SK-N-SH (cell line): ENCODE results near the gene ADAM30. TPM values are rescaled to one million over a fixed set of nuclear protein-coding genes. Genes with fewer than 3 reads are reported as not detected.

Experiments used
- CTCF ChIA-PET: fragments of 300-600, 350-600 bp; formaldehyde crosslinking; extraction: SDS; loops from one replicate; lab custom pipeline; 2021; lab: Yijun Ruan, JAX
- POLR2A ChIA-PET: fragments of 350-600 bp; sonication (Branson Sonifier 250); formaldehyde crosslinking; extraction: SDS; loops from one replicate; lab custom pipeline; 2020; ENCODE audit warnings: antibody characterized with exemption, inconsistent platforms; lab: Yijun Ruan, JAX
- DNase-seq: peaks from one replicate; pipeline ENCODE4 v3.0.0; 2012
- H2AFZ ChIP-seq: fragments of 200-600 bp; sonication (generic); 2 replicates; pipeline ENCODE4 v1.8.1; 2016; ENCODE audit warnings: antibody characterized with exemption, mild to moderate bottlenecking, low read depth
- H3F3A ChIP-seq: fragments of 200-600 bp; sonication (generic); replicated peaks from 2 replicates; pipeline ENCODE3; 2016; ENCODE audit warnings: antibody characterized with exemption, mild to moderate bottlenecking; ENCODE audit not compliant: insufficient read depth
- H3K27ac ChIP-seq, 2 experiments: fragments of 200-500 bp in 1 of 2; fragments of 200-600 bp in 1 of 2; sonication (Bioruptor generic) in 1 of 2; sonication (generic), shearing (Covaris generic) in 1 of 2; 2 replicates each; pipeline versions ENCODE4 v1.5.1 to v1.6.1; 2014 to 2016; ENCODE audit warnings: low read depth in 2 of 2, inconsistent platforms in 1 of 2, low read length in 1 of 2, mild to moderate bottlenecking in 1 of 2, mixed read lengths in 1 of 2
- H3K27me3 ChIP-seq: fragments of 200-600 bp; sonication (generic), shearing (Covaris generic); 2 replicates; pipeline ENCODE4 v1.6.1; 2016; ENCODE audit warnings: mixed run types; ENCODE audit not compliant: insufficient read depth
- H3K36me3 ChIP-seq, 2 experiments: fragments of 200-500 bp in 1 of 2; fragments of 200-600 bp in 1 of 2; sonication (Bioruptor generic) in 1 of 2; sonication (generic) in 1 of 2; replicated peaks in 1 of 2; 2 replicates each; pipeline versions ENCODE3 to v1.5.1; 2014 to 2016; ENCODE audit warnings: low read length in 1 of 2, mild to moderate bottlenecking in 1 of 2; ENCODE audit not compliant: insufficient read depth in 2 of 2, control insufficient read depth in 1 of 2
- H3K4me1 ChIP-seq, 2 experiments: fragments of 200-500 bp in 1 of 2; fragments of 200-600 bp in 1 of 2; sonication (Bioruptor generic) in 1 of 2; sonication (generic), shearing (Covaris generic) in 1 of 2; 2 replicates each; pipeline versions ENCODE4 v1.5.1 to v1.6.1; 2014 to 2016; ENCODE audit warnings: low read depth in 1 of 2, low read length in 1 of 2, mixed run types in 1 of 2; ENCODE audit not compliant: insufficient read depth in 2 of 2, control insufficient read depth in 1 of 2
- H3K4me2 ChIP-seq: fragments of 200-600 bp; sonication (generic), shearing (Covaris generic); 2 replicates; pipeline ENCODE4 v1.6.1; 2017; ENCODE audit warnings: mixed run types
- H3K4me3 ChIP-seq, 2 experiments: fragments of 200-500 bp in 1 of 2; fragments of 200-600 bp in 1 of 2; sonication (Bioruptor generic) in 1 of 2; sonication (generic), shearing (Covaris generic) in 1 of 2; 2 replicates each; pipeline versions ENCODE4 v1.5.1 to v1.8.1; 2014 to 2016; ENCODE audit warnings: low read depth in 2 of 2, inconsistent platforms in 1 of 2, low read length in 1 of 2, mild to moderate bottlenecking in 1 of 2, mixed read lengths in 1 of 2, moderate library complexity in 1 of 2
- H3K79me2 ChIP-seq: fragments of 200-600 bp; sonication (generic); 2 replicates; pipeline ENCODE4 v1.8.1; 2017; ENCODE audit warnings: mild to moderate bottlenecking; ENCODE audit not compliant: insufficient read depth
- H3K9ac ChIP-seq: fragments of 200-600 bp; sonication (generic); 2 replicates; pipeline ENCODE4 v1.6.1; 2017; ENCODE audit warnings: mixed run types
- H3K9me2 ChIP-seq: fragments of 200-600 bp; sonication (generic); 2 replicates; pipeline ENCODE4 v1.6.1; 2017; ENCODE audit warnings: mixed run types
- H3K9me3 ChIP-seq: fragments of 200-600 bp; sonication (generic); 2 replicates; pipeline ENCODE4 v1.6.1; 2017; ENCODE audit warnings: mixed run types, mild to moderate bottlenecking, moderate library complexity
- H4K20me1 ChIP-seq: fragments of 200-600 bp; sonication (generic); 2 replicates; pipeline ENCODE4 v1.6.1; 2017; ENCODE audit warnings: mild to moderate bottlenecking, mixed run types; ENCODE audit not compliant: insufficient read depth
- CHD2 ChIP-seq: fragments of 150-350 bp; IDR thresholded peaks from 2 replicates; pipeline ENCODE4 v1.6.1; 2018; ENCODE audit warnings: low read length; ENCODE audit not compliant: partially characterized antibody
- CTCF ChIP-seq: fragments of 200-600 bp; sonication (generic); IDR thresholded peaks from 2 replicates; pipeline ENCODE4 v1.6.1; 2017; ENCODE audit warnings: antibody characterized with exemption, mild to moderate bottlenecking, moderate library complexity
- ELF1 ChIP-seq: IDR thresholded peaks from 2 replicates; pipeline ENCODE4 v1.4.0; 2012
- EP300 ChIP-seq, 2 experiments: IDR thresholded peaks; 2 replicates each; pipeline versions ENCODE4 v1.4.0 to v1.6.1; 2012; ENCODE audit warnings: borderline replicate concordance in 1 of 2, low read depth in 1 of 2, low read length in 1 of 2
- FOSL2 ChIP-seq: IDR thresholded peaks from 2 replicates; pipeline ENCODE4 v1.4.0; 2012; ENCODE audit warnings: low read depth, mild to moderate bottlenecking, moderate library complexity, borderline replicate concordance
- GABPA ChIP-seq: IDR thresholded peaks from 2 replicates; pipeline ENCODE4 v1.4.0; 2012; ENCODE audit warnings: low read depth, mild to moderate bottlenecking
- GATA2 ChIP-seq: sonication (generic); formaldehyde crosslinking; IDR thresholded peaks from 2 replicates; pipeline ENCODE4 v1.5.0; 2020; ENCODE audit warnings: mild to moderate bottlenecking, missing genetic modification reagents
- MEF2A ChIP-seq: IDR thresholded peaks from 2 replicates; pipeline ENCODE4 v1.4.0; 2012; ENCODE audit warnings: low read depth, borderline replicate concordance
- PBX3 ChIP-seq: IDR thresholded peaks from 2 replicates; pipeline ENCODE4; 2012
- POLR2AphosphoS5 ChIP-seq: IDR thresholded peaks from 2 replicates; pipeline ENCODE4 v1.6.1; 2012; ENCODE audit warnings: low read depth, low read length
- REST ChIP-seq: IDR thresholded peaks from 2 replicates; pipeline ENCODE4 v1.6.1; 2012; ENCODE audit warnings: mild to moderate bottlenecking, low read depth, low read length, moderate library complexity
- RFX5 ChIP-seq: IDR thresholded peaks from 2 replicates; pipeline ENCODE4 v1.6.1; 2012; ENCODE audit warnings: mild to moderate bottlenecking, improper control_type of control experiment, low read length
- RXRA ChIP-seq: IDR thresholded peaks from 2 replicates; pipeline ENCODE4 v1.4.0; 2012; ENCODE audit warnings: low read depth, mild to moderate bottlenecking, borderline replicate concordance
- SMC3 ChIP-seq: IDR thresholded peaks from 2 replicates; pipeline ENCODE4 v1.6.1; 2012; ENCODE audit warnings: low read depth, low read length, improper control_type of control experiment
- TAF1 ChIP-seq: IDR thresholded peaks from 2 replicates; pipeline ENCODE4 v1.6.1; 2012; ENCODE audit warnings: low read depth, mild to moderate bottlenecking, low read length, moderate library complexity, borderline replicate concordance
- TEAD4 ChIP-seq: IDR thresholded peaks from 2 replicates; pipeline ENCODE4 v1.4.0; 2012; ENCODE audit warnings: mild to moderate bottlenecking, borderline replicate concordance; ENCODE audit not compliant: insufficient read depth
- USF2 ChIP-seq: fragments of 150-350 bp; IDR thresholded peaks from 2 replicates; pipeline ENCODE4 v1.6.1; 2017; ENCODE audit warnings: antibody characterized with exemption, low read length, low read depth, borderline replicate concordance
- WGBS: methylation state at CpG from one replicate; pipeline ENCODE4 v1.1.6; 2017; ENCODE audit warnings: low lambda C conversion rate; 5-methylcytosine and 5-hydroxymethylcytosine counted together
- polyA plus RNA-seq, 3 experiments: library from polyadenylated mRNA; depleted of rRNA; stranded (reverse); fragments of >200 nt; gene quantifications; 2 replicates each; pipeline ENCODE4 v1.2.3, GENCODE V29; 2012

The ADAM30 gene
- polyA plus RNA-seq, 1 of the 3 experiments (the other 2 are of a cell fraction), result not detected

- H3F3A ChIP-seq, result no peaks in the 10 kb centered on the region
- WGBS, result 85% methylated on average over 2 of the region's 2 CpGs
- no peak for TF ChIP-seq CTCF
- no peak for TF ChIP-seq USF2
- no peak for TF ChIP-seq CHD2
- TF ChIP-seq GABPA, result no peak
- no peak for TF ChIP-seq RFX5
- TF ChIP-seq SMC3, result no peak
- TF ChIP-seq EP300 (IDR thresholded peaks at IDR 0.05; ENCODE audit: borderline replicate concordance in 1 of 2, low read depth in 1 of 2, low read length in 1 of 2), result no peak
- no peak for TF ChIP-seq TEAD4
- TF ChIP-seq FOSL2, result no peak
- no peak for TF ChIP-seq TAF1
- no peak for TF ChIP-seq RXRA
- no peaks in the 10 kb centered on the region for H3K36me3 ChIP-seq
- H3K9me2 ChIP-seq, result no peaks in the 10 kb centered on the region
- H3K4me1 ChIP-seq, result no peaks in the 10 kb centered on the region; a peak in 1 of 4 replicates
- no peaks in the 10 kb centered on the region for H4K20me1 ChIP-seq
- H3K9me3 ChIP-seq, result no peaks in the 10 kb centered on the region
- no peak overlapping the region for H3K27ac ChIP-seq
- no peaks in the 10 kb centered on the region for H3K79me2 ChIP-seq
- no peak overlapping the region for H2AFZ ChIP-seq
- H3K4me2 ChIP-seq, result no peak overlapping the region
- no peak overlapping the region for H3K4me3 ChIP-seq
- ChIA-PET CTCF (interaction anchor here (1.1 to 2.1 kb wide), 3 partner anchors 12 to 90 kb away, joined by 4 to 9 read pairs (median 5); no protein-coding TSS in a partner anchor), POLR2A (no interaction called here)
- H3K27me3 ChIP-seq, result no peaks in the 10 kb centered on the region
- DNase-seq, result no peak
- H3K9ac ChIP-seq, result no peak overlapping the region
Measured at GRCh38 chr1:119898530-119898929, 2.2 kb upstream of the ADAM30 start.

GRCh38 chr1:119895102-119895501 is 1.2 kb downstream of the ADAM30 start:
- H3K9me2 ChIP-seq, result no peaks in the 10 kb centered on the region
- H3F3A ChIP-seq, result no peaks in the 10 kb centered on the region
- H3K4me2 ChIP-seq, result no peak overlapping the region
- H2AFZ ChIP-seq, result no peak overlapping the region
- H3K27ac ChIP-seq, result no peak overlapping the region
- POLR2A ChIA-PET, result no interaction called here
- no peak overlapping the region for H3K4me3 ChIP-seq
- H4K20me1 ChIP-seq, result no peaks in the 10 kb centered on the region
- no peaks in the 10 kb centered on the region for H3K79me2 ChIP-seq
- DNase-seq, result no peak
- TF ChIP-seq CHD2 (no peak), ELF1 (no peak), POLR2AphosphoS5 (no peak), EP300 (IDR thresholded peaks at IDR 0.05; ENCODE audit: borderline replicate concordance in 1 of 2, low read depth in 1 of 2, low read length in 1 of 2) (no peak), MEF2A (no peak), PBX3 (no peak), USF2 (no peak), REST (no peak), GABPA (no peak), GATA2 (CRISPR knock-in tag) (no peak)
- TF ChIP-seq, all 33 proteins: peak for 0
- Histone ChIP-seq H3K27me3 (no peaks in the 10 kb centered on the region), H3K9me3 (no peaks in the 10 kb centered on the region), H3K9ac (no peak overlapping the region), H3K36me3 (no peaks in the 10 kb centered on the region), H3K4me1 (no peaks in the 10 kb centered on the region; a peak in 1 of 4 replicates)
- CTCF ChIA-PET, result no interaction called here
- WGBS, result 59% methylated on average over 4 of the region's 4 CpGs
